GM11168 (cell line): Measurements from ENCODE around the gene ZC3H14.

Experiments
- in situ Hi-C: fragments of 300-500 bp; cut with MboI; formaldehyde crosslinking; loops from one replicate; pipeline ENCODE4 v1.12.0; 2022; ENCODE audit warnings: low sequenced_read_pairs; ENCODE audit not compliant: unreplicated experiment

Gene ZC3H14

DNA sequence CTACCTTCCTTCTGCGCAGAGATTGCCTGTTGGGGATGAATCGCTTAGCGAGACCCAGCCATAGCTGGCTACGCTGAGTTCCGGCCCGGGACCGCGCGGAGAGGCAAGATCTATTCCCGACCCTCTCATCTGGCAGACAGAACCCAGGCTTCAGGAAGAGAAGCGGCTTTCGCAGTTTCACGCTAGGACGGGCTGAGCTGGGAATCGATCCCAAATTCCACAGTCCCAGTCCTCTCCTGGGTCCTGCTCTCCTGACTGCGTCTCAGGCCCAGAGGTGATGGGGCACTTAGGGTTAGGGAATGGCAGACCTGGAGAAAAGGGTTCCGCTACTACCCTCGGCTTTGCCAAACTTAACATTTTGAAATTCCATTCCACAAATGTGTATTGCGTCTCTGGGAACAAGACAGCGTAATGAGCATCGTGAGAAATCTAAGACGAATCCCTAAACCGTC lies 10.8 kb upstream of the ZC3H14 start:
- in situ Hi-C loops = no loop called here

DNA sequence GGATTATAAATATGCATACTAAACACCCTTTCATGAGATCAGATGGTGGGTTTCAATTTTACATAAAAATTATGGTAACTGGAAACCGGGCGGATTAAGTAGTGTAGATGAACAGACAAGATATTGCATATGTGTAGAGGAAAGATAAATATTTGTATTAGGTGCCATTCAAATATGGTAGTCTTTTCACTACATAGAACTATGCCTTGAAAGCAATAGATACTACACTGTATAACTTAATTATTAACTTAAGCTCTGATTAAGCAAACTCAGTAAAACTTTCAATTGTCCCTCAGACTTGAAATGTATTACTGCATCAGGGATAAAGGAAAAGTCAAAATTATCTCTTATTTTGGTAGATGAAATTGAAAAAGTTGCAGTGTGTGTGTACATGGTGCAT lies 10.0 kb upstream of the ZC3H14 start:
- in situ Hi-C loops = no loop called here

- in situ Hi-C loops = no loop called here
These were observed 8.9 kb upstream of the ZC3H14 start for GRCh38 chr14:88553886-88554456.

DNA sequence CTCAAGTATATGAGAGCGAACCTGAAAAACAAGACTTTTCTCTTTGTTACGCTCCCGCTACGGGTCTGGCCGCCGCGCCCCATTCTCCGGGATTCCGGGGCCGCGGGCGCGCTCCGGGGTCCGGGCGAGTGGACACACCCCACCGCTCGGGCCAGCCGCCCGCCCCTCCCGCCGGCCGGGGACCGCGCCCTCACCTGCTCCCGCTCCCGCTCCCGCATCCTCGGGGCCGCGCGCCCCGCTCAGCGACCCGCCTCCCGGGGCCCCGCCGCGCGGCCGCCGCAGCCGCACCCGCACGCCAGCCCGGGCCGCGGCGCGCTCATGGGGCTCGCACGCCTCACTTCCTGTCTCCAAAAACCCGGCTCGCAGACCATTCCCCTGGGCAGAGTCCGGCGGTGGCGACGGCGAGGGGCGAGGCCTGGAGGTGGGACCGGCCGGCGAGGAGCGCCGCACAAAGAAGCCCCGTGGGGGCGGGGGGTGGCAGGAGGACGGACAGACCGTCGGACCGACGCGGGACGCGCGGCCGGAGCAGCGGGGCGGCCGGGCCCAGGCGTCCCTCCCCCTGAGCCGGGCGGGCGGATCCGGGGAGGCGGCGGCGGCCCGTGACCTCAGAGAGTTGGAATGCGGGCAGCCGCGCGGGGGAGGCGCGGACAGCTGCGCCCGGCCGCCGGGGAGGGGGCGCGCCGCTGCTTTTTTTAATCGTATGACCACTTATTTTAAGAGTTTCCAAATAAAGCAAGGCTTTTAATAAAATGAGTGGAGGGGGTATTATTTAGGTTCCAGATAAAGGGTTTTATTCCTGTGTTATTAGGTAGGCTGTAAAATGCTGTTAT lies 8.2 kb upstream of the ZC3H14 start, which contains the start of gene PTPN21:
PTPN21 (minus strand) TSS at position 551 of the 830 bp plus-strand sequence. CDS start 4,590 bp downstream, outside the sequence.
- in situ Hi-C loops = no loop called here

GRCh38 chr14:88556581-88556980 lies 6.3 kb upstream of the ZC3H14 start:
- in situ Hi-C loops = no loop called here

DNA sequence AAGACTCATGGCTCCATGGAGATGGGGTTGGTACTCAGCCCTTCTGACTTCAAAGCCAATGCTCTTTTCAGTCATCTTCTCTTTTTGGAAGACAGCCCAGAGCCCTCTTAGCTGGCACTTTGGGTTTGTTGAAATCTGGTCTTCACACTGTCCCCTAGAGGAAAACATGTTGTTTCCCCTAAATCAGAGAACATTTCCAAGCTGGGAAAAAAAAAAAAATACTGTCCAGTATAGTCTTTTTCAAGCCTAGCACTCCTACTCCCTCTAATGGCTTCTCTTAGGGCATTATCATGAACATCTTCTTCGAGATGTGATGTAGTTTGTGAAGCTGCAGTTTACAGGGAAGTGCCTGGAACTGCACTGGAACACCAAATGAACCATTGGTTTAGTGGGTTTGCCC lies 3.0 kb upstream of the ZC3H14 start:
- in situ Hi-C loops = no loop called here

DNA sequence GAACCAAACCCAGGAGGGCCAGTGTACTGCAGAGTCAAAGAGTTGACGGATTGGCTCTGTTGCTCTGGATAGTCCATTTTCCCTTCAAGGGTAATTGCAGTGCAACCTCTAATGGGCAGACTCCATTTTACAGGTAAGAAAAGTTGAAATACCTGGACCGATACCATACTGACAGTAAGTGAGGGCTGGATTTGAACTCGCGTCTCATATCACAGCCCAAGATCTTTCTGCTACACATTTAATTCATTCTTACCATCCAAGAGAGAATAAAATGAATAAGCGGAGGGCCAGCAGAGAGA lies 356 bp upstream of the ZC3H14 start:
- in situ Hi-C loops = no loop called here

GRCh38 chr14:88563845-88564244 lies 1.0 kb downstream of the ZC3H14 start:
- in situ Hi-C loops = no loop called here

- in situ Hi-C loops = no loop called here
These were observed 2.6 kb downstream of the ZC3H14 start for GRCh38 chr14:88565427-88565826.

GRCh38 chr14:88568196-88568595 lies 5.4 kb downstream of the ZC3H14 start:
- in situ Hi-C loops = no loop called here

GRCh38 chr14:88572117-88572516 lies 9.3 kb downstream of the ZC3H14 start:
- in situ Hi-C loops = no loop called here

DNA sequence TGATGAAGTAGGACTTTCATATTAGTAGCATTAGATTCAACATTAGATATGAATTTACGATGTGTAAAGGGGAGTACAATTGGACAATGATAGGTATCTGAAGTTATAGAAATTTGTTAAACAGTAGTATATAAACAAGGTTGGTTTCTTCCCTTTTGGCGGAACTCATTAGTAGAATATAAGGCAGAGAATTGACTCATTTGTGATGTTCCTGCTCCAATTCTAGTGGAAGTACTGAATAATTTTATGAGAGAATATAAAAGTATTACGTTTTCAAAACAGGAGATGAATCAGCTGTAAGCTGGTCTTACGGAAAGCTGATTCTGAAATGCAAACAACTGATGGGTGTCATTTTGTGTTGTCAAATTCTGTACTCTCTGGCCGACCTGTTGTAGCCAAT lies 13.4 kb downstream of the ZC3H14 start:
- in situ Hi-C loops = no loop called here

DNA sequence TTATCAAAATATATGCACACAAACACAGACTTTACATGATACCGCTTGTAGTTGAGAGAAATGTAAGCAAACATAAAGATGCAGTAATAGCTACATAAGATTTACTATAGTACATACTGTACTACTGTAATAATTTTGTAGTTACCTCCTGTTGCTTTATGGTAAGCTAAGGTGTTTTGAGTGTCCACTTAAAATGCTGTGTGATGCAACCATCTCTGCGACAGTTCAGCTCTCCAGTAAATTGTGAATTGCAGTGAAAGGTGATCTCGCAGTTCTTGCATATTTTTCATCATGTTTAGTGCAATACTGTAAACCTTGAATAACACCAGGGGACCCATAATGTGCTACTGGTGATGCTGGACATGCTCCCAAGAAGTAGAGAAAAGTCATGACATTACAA lies 21.6 kb downstream of the ZC3H14 start:
- in situ Hi-C loops = no loop called here

- in situ Hi-C loops = no loop called here
These were observed 25.2 kb downstream of the ZC3H14 start for GRCh38 chr14:88588081-88588480.

- in situ Hi-C loops = no loop called here
These were observed 27.3 kb downstream of the ZC3H14 start for GRCh38 chr14:88590173-88590572.

DNA sequence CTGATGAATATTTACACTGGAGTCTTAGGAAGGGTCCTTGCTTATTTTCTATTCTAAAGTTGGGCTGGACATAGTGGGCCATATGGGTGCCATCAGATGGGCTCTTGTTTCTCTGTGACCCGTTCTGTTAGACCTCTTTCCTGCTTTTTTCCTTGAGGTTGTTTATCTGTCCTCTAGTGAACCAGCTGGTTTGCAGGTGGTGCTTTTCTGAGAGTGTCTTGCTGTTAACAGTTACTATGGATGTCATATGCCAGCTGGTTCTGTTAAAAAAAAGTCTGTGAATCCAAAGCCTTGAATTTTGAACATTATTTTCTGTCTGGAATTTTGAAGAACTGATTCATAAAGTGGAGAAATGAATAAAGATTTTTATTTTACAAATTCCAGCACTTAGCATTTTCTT lies 29.2 kb downstream of the ZC3H14 start:
- in situ Hi-C loops = no loop called here

DNA sequence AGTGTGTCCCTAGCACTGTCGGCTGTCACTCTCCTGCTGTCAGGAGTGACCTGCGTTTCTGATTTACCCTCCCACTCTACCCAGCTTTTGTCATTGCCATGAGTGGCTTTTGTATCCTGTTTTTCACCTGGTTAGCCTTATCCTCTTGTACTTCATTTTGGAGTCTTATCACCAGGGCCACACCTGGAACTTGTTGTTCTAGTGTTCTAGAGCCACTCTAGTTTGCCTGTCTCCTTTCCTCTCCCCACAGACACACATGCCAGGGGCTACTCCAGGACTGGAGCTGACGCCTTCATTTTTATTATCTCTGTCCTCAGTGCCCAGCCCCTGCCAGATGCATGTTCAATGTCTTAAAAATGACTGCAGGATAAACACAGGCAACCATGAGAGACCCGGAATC lies 34.2 kb downstream of the ZC3H14 start:
- in situ Hi-C loops = no loop called here

DNA sequence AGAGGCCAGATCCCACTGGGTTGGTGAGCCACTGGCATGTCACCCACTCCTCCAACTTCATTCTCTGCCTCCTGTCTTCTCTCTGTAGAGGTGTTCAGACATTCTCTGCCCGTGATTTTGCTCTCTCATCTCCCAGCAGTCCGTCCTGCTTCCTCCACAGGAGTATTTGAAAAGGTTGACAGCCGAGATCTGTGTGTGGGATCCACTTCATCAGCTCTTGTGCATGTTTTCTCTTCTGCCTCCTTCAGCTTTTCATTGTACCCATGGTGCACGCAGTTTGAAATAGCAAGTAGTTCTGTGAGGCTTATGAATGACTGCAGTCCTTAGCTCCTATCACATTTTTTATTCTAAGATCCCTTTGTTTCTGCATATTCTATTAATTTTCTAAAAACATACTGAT lies 34.8 kb downstream of the ZC3H14 start:
- in situ Hi-C loops = no loop called here

- in situ Hi-C loops = no loop called here
These were observed 35.3 kb downstream of the ZC3H14 start for GRCh38 chr14:88598097-88598675.

DNA sequence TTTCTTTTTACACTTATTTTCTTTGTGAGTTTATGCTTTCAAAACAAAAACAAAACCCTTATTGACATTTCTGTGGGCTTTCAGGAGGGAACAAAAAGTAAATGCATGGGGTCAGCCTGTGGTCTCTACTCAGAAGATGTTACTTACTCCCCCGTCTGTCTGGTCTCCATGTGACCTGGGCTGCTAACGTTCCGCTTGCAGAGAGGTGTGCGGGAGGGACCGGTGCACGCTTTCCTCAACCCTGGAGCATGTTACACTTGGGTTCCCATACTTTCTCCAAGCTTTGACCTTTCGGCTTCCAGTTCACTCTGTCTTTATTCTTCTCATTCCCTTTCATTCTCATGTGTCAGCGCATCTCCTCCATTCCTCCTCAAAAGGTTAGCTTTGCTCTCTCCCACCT lies 36.5 kb downstream of the ZC3H14 start:
- in situ Hi-C loops = no loop called here

GRCh38 chr14:88599761-88600439 lies 37.1 kb downstream of the ZC3H14 start:
- in situ Hi-C loops = no loop called here
